Mesenchymal stem cell (in vitro differentiated cells and primary cell): ENCODE results near the gene F13A1.

Experiments
- DNase-seq: peaks from one replicate; pipeline ENCODE4 v3.0.0-alpha.2; 2013
- H2AFZ ChIP-seq: one replicate; pipeline ENCODE4 v1.6.1; 2013; ENCODE audit warnings: low read depth, mild to moderate bottlenecking, control low read depth, inconsistent platforms, low read length, moderate library complexity
- H2AK5ac ChIP-seq: 2 replicates; pipeline ENCODE4 v1.6.1; 2013; ENCODE audit warnings: low read length, moderate library complexity, mild to moderate bottlenecking, inconsistent platforms; ENCODE audit not compliant: severe bottlenecking
- H2BK120ac ChIP-seq: one replicate; pipeline ENCODE4 v1.6.1; 2013; ENCODE audit warnings: low read depth, mild to moderate bottlenecking, inconsistent platforms, low read length, moderate library complexity
- H2BK12ac ChIP-seq, 2 experiments: one replicate each; pipeline ENCODE4 v1.6.1; 2013; ENCODE audit warnings: inconsistent platforms in 2 of 2, low read length in 2 of 2, mild to moderate bottlenecking in 2 of 2, moderate library complexity in 2 of 2, control low read depth in 1 of 2
- H2BK15ac ChIP-seq: one replicate; pipeline ENCODE4 v1.6.1; 2013; ENCODE audit warnings: mild to moderate bottlenecking, low read depth, inconsistent platforms; ENCODE audit not compliant: poor library complexity, severe bottlenecking
- H2BK5ac ChIP-seq: 2 replicates; pipeline ENCODE4 v1.6.1; 2013; ENCODE audit warnings: low read depth, mild to moderate bottlenecking, low read length, control low read depth, inconsistent platforms; ENCODE audit not compliant: poor library complexity, severe bottlenecking
- H3K14ac ChIP-seq, 2 experiments: one replicate each; pipeline ENCODE4 v1.6.1; 2013; ENCODE audit warnings: inconsistent platforms in 2 of 2, low read length in 2 of 2, control low read depth in 1 of 2, mild to moderate bottlenecking in 1 of 2, moderate library complexity in 1 of 2
- H3K18ac ChIP-seq, 2 experiments: one replicate each; pipeline ENCODE4 v1.6.1; 2013; ENCODE audit warnings: inconsistent platforms in 2 of 2, low read length in 2 of 2, control low read depth in 1 of 2, low read depth in 1 of 2, mild to moderate bottlenecking in 1 of 2
- H3K23ac ChIP-seq, 2 experiments: one replicate each; pipeline ENCODE4 v1.6.1; 2013; ENCODE audit warnings: inconsistent platforms in 2 of 2, low read length in 2 of 2, mild to moderate bottlenecking in 2 of 2, moderate library complexity in 2 of 2, control low read depth in 1 of 2
- H3K27ac ChIP-seq: 2 replicates; pipeline ENCODE4 v1.5.1; 2013; ENCODE audit warnings: mild to moderate bottlenecking, moderate library complexity, low read length, control low read depth, inconsistent platforms; ENCODE audit not compliant: poor library complexity, severe bottlenecking
- H3K27me3 ChIP-seq, 2 experiments: 2 replicates each; pipeline versions ENCODE4 v1.6.1 to v1.7.0; 2013; ENCODE audit warnings: low read length in 2 of 2, mild to moderate bottlenecking in 2 of 2, moderate library complexity in 2 of 2, control low read depth in 1 of 2, inconsistent platforms in 1 of 2; ENCODE audit not compliant: control insufficient read depth in 1 of 2, insufficient read depth in 1 of 2
- H3K36me3 ChIP-seq, 2 experiments: 2 replicates each; pipeline versions ENCODE4 v1.6.1 to v1.7.0; 2013; ENCODE audit warnings: low read length in 2 of 2, control low read depth in 1 of 2, inconsistent platforms in 1 of 2, low read depth in 1 of 2, mild to moderate bottlenecking in 1 of 2; ENCODE audit not compliant: insufficient read depth in 2 of 2, control insufficient read depth in 1 of 2
- H3K4ac ChIP-seq, 2 experiments: one replicate each; pipeline ENCODE4 v1.6.1; 2013; ENCODE audit warnings: inconsistent platforms in 2 of 2, low read length in 2 of 2, mild to moderate bottlenecking in 2 of 2, moderate library complexity in 2 of 2, control low read depth in 1 of 2, low read depth in 1 of 2
- H3K4me1 ChIP-seq: 2 replicates; pipeline ENCODE4 v1.6.1; 2013; ENCODE audit warnings: low read depth, low read length, control low read depth; ENCODE audit not compliant: control insufficient read depth, insufficient read depth
- H3K4me2 ChIP-seq: 2 replicates; pipeline ENCODE4 v1.6.1; 2013; ENCODE audit warnings: low read length, mild to moderate bottlenecking, inconsistent platforms; ENCODE audit not compliant: poor library complexity, severe bottlenecking
- H3K4me3 ChIP-seq, 2 experiments: 2 replicates each; pipeline versions ENCODE4 v1.5.1 to v1.7.0; 2013; ENCODE audit warnings: low read length in 2 of 2, mild to moderate bottlenecking in 2 of 2, control low read depth in 1 of 2, low read depth in 1 of 2; ENCODE audit not compliant: insufficient read depth in 1 of 2
- H3K79me1 ChIP-seq: replicated peaks from 2 replicates; pipeline ENCODE4 v1.6.1; 2013; ENCODE audit warnings: mild to moderate bottlenecking, control low read depth, low read length, inconsistent platforms; ENCODE audit not compliant: poor library complexity, severe bottlenecking
- H3K9ac ChIP-seq: 2 replicates; pipeline ENCODE4 v1.7.0; 2013; ENCODE audit warnings: mild to moderate bottlenecking, low read length, moderate library complexity
- H3K9me3 ChIP-seq: 2 replicates; pipeline ENCODE4 v1.7.0; 2013; ENCODE audit warnings: mild to moderate bottlenecking, low read length; ENCODE audit not compliant: control insufficient read depth
- H4K8ac ChIP-seq: one replicate; pipeline ENCODE4 v1.6.1; 2013; ENCODE audit warnings: inconsistent platforms, mild to moderate bottlenecking, low read length, moderate library complexity
- H4K91ac ChIP-seq: one replicate; pipeline ENCODE4 v1.6.1; 2013; ENCODE audit warnings: mild to moderate bottlenecking, low read length, inconsistent platforms
- WGBS: methylation state at CpG from one replicate; pipeline ENCODE4 v1.1.7; 2013; ENCODE audit warnings: mixed read lengths; 5-methylcytosine and 5-hydroxymethylcytosine counted together

F13A1 gene

GRCh38 chr6:6283746-6284145 lies 36.7 kb downstream of the F13A1 start:
- Histone ChIP-seq H4K8ac (no peak overlapping the region), H3K27me3 (peaks cover 0 to 37% of the 10 kb centered on the region in 2 experiments), H2BK5ac (no peak overlapping the region), H4K91ac (no peak overlapping the region), H3K23ac (no peak overlapping the region), H3K9me3 (no peaks in the 10 kb centered on the region), H3K4ac (no peak overlapping the region), H3K4me2 (no peak overlapping the region), H3K18ac (no peak overlapping the region), H2AFZ (no peak overlapping the region), H3K4me1 (no peaks in the 10 kb centered on the region), H2BK15ac (no peak overlapping the region), H3K4me3 (no peak overlapping the region), H3K14ac (no peak overlapping the region), H3K27ac (no peak overlapping the region), H2AK5ac (no peak overlapping the region), H2BK12ac (no peak overlapping the region), H3K36me3 (no peaks in the 10 kb centered on the region), H3K9ac (no peak overlapping the region), H3K79me1 (no peaks in the 10 kb centered on the region), H2BK120ac (no peak overlapping the region)
- DNase-seq, result no peak
- 86% methylated on average over 1 of the region's 2 CpGs for WGBS

- WGBS, result no CpG with 5 or more reads among the region's 1 CpG
Measured at GRCh38 chr6:6282716-6283115, 37.7 kb downstream of the F13A1 start.

GRCh38 chr6:6277413-6277812 lies 43.0 kb downstream of the F13A1 start:
- H3K9ac ChIP-seq, result no peak overlapping the region
- no peak overlapping the region for H2BK5ac ChIP-seq
- H3K4ac ChIP-seq, result no peak overlapping the region
- H3K4me2 ChIP-seq, result no peak overlapping the region
- H3K27me3 ChIP-seq, result peaks cover 0 to 62% of the 10 kb centered on the region in 2 experiments
- H4K8ac ChIP-seq, result no peak overlapping the region
- H3K4me3 ChIP-seq, result no peak overlapping the region
- 58% methylated on average over 4 of the region's 4 CpGs for WGBS
- H4K91ac ChIP-seq, result no peak overlapping the region
- no peak overlapping the region for H3K18ac ChIP-seq
- no peak overlapping the region for H2BK120ac ChIP-seq
- H3K27ac ChIP-seq, result no peak overlapping the region
- no peak overlapping the region for H2BK15ac ChIP-seq
- H2AFZ ChIP-seq, result no peak overlapping the region
- H3K4me1 ChIP-seq, result no peaks in the 10 kb centered on the region
- H3K79me1 ChIP-seq, result no peaks in the 10 kb centered on the region
- H2AK5ac ChIP-seq, result no peak overlapping the region
- no peak overlapping the region for H2BK12ac ChIP-seq
- H3K23ac ChIP-seq, result no peak overlapping the region
- peak; percentile 56 for DNase-seq
- H3K14ac ChIP-seq, result no peak overlapping the region
- no peaks in the 10 kb centered on the region for H3K9me3 ChIP-seq
- H3K36me3 ChIP-seq, result no peaks in the 10 kb centered on the region

More at GRCh38 chr6:6282716-6283115, 37.7 kb downstream of the F13A1 start:
- no peak for DNase-seq
- no peak overlapping the region for H4K8ac ChIP-seq
- no peak overlapping the region for H3K4me3 ChIP-seq
- no peaks in the 10 kb centered on the region for H3K4me1 ChIP-seq
- H3K4ac ChIP-seq, result no peak overlapping the region
- no peak overlapping the region for H2BK12ac ChIP-seq
- peak overlapping the region; percentile 23 for H2BK5ac ChIP-seq
- no peaks in the 10 kb centered on the region for H3K9me3 ChIP-seq
- no peak overlapping the region for H3K23ac ChIP-seq
- no peak overlapping the region for H2BK120ac ChIP-seq
- H3K79me1 ChIP-seq, result no peaks in the 10 kb centered on the region
- H2BK15ac ChIP-seq, result no peak overlapping the region
- no peak overlapping the region for H3K9ac ChIP-seq
- no peak overlapping the region for H2AK5ac ChIP-seq
- H3K27me3 ChIP-seq, result peaks cover 0 to 42% of the 10 kb centered on the region in 2 experiments
- no peak overlapping the region for H2AFZ ChIP-seq
- no peak overlapping the region for H3K27ac ChIP-seq
- H4K91ac ChIP-seq, result no peak overlapping the region
- no peak overlapping the region for H3K4me2 ChIP-seq
- no peak overlapping the region for H3K18ac ChIP-seq
- H3K14ac ChIP-seq, result no peak overlapping the region
- no peaks in the 10 kb centered on the region for H3K36me3 ChIP-seq

- H3K4ac ChIP-seq, result no peak overlapping the region
- no peak for DNase-seq
- H3K9me3 ChIP-seq, result no peaks in the 10 kb centered on the region
- H3K36me3 ChIP-seq, result no peaks in the 10 kb centered on the region
- H3K18ac ChIP-seq, result no peak overlapping the region
- H3K4me1 ChIP-seq, result no peaks in the 10 kb centered on the region
- no peak overlapping the region for H2BK12ac ChIP-seq
- no peak overlapping the region for H3K4me2 ChIP-seq
- H3K9ac ChIP-seq, result no peak overlapping the region
- no peak overlapping the region for H4K91ac ChIP-seq
- H3K4me3 ChIP-seq, result no peak overlapping the region
- no peak overlapping the region for H4K8ac ChIP-seq
- 83% methylated on average over 7 of the region's 7 CpGs for WGBS
- no peak overlapping the region for H2AFZ ChIP-seq
- no peak overlapping the region for H3K27ac ChIP-seq
- H3K27me3 ChIP-seq, result peaks cover 0 to 54% of the 10 kb centered on the region in 2 experiments
- H3K23ac ChIP-seq, result no peak overlapping the region
- no peak overlapping the region for H2BK5ac ChIP-seq
- no peak overlapping the region for H2AK5ac ChIP-seq
- H2BK15ac ChIP-seq, result no peak overlapping the region
- no peak overlapping the region for H3K14ac ChIP-seq
- H2BK120ac ChIP-seq, result no peak overlapping the region
- H3K79me1 ChIP-seq, result no peaks in the 10 kb centered on the region
Measured at GRCh38 chr6:6270948-6271535, 49.4 kb downstream of the F13A1 start.
